Naive thymus-derived CD8-positive, alpha-beta T cell (primary cell): ENCODE measurements around the gene GRK5. TPM values are rescaled to one million over a fixed set of nuclear protein-coding genes. Genes with fewer than 3 reads are reported as not detected.

Experiments
- ATAC-seq, 2 donors: fragments of 150-1000 bp; cut with Tn5 transposase in 1 of 2; sonication (Bioruptor Pico), chemical (Tn5 transposase) in 1 of 2; 1 replicate in 1 of 2; 2 replicates in 1 of 2; pipeline ENCODE4 v1.10.0; 2021; ENCODE audit warnings: mild to moderate bottlenecking in 2 of 2, moderate library complexity in 2 of 2
- POLR2A ChIA-PET: fragments of 350-600 bp; sonication (Branson Sonifier 250); formaldehyde crosslinking; loops from one replicate; lab custom pipeline; 2021; ENCODE audit warnings: antibody characterized with exemption; lab: Charles Lee
- DNase-seq, 10 donors: peaks; one replicate each; pipeline versions ENCODE4 v3.0.0 to v3.0.0-alpha.2; 2020 to 2022
- H3K27ac Mint-ChIP-seq, 10 donors: one replicate each; pipeline ENCODE4 v1.8.0; 2020 to 2022; ENCODE audit warnings: mild to moderate bottlenecking in 10 of 10, mixed read lengths in 10 of 10, moderate library complexity in 4 of 10, inconsistent platforms in 1 of 10
- H3K27me3 Mint-ChIP-seq, 5 donors: one replicate each; pipeline ENCODE4 v1.8.0; 2021 to 2022; ENCODE audit warnings: mixed read lengths in 5 of 5
- H3K36me3 Mint-ChIP-seq, 3 donors: one replicate each; pipeline ENCODE4 v1.8.0; 2020 to 2022; ENCODE audit warnings: mixed read lengths in 3 of 3, mild to moderate bottlenecking in 2 of 3, inconsistent platforms in 1 of 3
- H3K4me1 Mint-ChIP-seq, 4 donors: one replicate each; pipeline ENCODE4 v1.8.0; 2021 to 2022; ENCODE audit warnings: mixed read lengths in 4 of 4
- H3K4me3 Mint-ChIP-seq, 10 donors: one replicate each; pipeline ENCODE4 v1.8.0; 2020 to 2022; ENCODE audit warnings: mild to moderate bottlenecking in 10 of 10, mixed read lengths in 10 of 10, moderate library complexity in 6 of 10, inconsistent platforms in 1 of 10
- H3K9me3 Mint-ChIP-seq, 9 donors: one replicate each; pipeline ENCODE4 v1.8.0; 2020 to 2022; ENCODE audit warnings: mixed read lengths in 9 of 9, mild to moderate bottlenecking in 3 of 9, inconsistent platforms in 1 of 9, moderate library complexity in 1 of 9
- polyA plus RNA-seq, 3 donors: library from polyadenylated mRNA; unstranded; fragments of 300-500 nt; fragmentation: Illumina TruSeq; gene quantifications; one replicate each; pipeline ENCODE4 v1.2.3, GENCODE V29; 2021
- total RNA-seq, 8 experiments: library from RNA in 2 of 8; stranded (reverse) in 2 of 8; gene quantifications; one replicate each; pipeline ENCODE4 v1.2.3 and lab custom pipeline; 2021 to 2026

GRK5 gene
- total and polyA plus RNA-seq, 5 experiments from 2014 or later: 4.4 to 23.2 (median 11.0) TPM

DNA sequence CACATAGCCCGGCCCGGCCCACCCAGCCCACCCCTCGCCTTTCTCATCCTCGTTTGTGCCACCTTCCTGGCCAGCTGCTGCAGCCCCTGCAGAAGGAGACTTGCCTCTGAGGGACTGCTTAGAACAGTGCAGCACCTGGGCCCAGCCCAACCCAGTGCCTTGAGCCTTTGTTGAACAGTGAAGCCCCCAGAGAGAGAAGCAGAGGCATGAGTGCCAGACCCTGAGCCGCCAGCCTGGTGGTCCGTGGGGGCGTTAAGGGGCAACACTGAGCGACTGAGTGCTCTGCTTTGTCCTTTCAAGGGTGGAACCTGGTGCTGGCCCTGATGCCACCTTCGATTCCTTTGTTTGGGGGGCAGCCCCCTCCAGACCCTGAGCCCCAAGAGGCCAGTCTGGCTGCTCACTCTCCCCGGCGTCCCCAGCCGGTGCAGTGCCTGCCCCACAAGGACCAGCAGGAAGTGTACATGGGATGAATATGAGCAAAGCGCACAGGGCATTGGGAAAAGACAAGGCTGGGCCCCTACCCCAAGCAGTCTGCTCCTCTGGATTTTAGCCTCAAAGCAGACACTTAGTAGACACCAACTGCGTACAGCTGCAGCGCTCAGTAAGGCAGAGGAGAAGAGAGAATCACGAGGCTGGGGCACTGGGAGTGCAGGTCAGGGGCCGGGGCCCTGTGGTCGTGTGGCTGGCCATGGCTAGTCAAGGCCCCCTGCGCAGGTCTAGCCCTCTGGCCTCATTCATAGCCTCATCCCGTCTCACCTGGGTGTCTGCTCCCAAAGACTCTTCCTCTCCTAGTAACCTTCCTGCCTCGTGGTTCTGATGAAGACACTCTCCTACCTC lies 239.3 kb downstream of the GRK5 start:
- H3K27ac Mint-ChIP-seq: peak overlapping the region in 4 of 10 donors; percentile 20 to 88 (median 70)

DNA sequence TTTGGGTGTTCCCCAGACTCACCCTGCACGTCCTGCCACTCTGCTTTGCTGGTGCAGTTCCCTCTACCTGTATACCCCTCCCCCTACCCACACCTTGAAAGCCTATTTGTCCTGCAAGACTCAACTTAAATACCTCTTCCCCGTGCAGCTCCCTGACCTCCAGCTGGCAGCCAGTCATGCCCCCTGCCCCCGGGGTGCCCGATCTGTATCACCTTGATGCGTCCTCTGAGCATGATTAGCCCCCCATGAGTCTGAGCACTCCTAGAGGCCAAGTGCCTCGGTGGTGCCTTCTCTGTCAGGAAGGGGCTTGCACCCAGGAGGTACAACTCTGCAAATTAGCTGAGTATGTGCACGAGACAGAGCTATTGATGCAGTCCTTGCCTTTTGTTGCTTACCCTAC lies 240.1 kb downstream of the GRK5 start:
- Mint-ChIP-seq H3K27ac (peak overlapping the region in 4 of 10 donors; percentile 7 to 63 (median 40)), H3K4me3 (no peak overlapping the region), H3K27me3 (no peaks in the 10 kb centered on the region), H3K4me1 (peaks cover 14 to 22% (median 16%) of the 10 kb centered on the region in 4 donors), H3K36me3 (peaks cover 0 to 2% (median 0%) of the 10 kb centered on the region in 3 donors), H3K9me3 (no peaks in the 10 kb centered on the region)
- DNase-seq: no peak
- POLR2A ChIA-PET: interaction anchor here (0.6 kb wide), 1 partner anchor 67 kb away, joined by 5 read pairs; no protein-coding TSS in a partner anchor
- ATAC-seq: no peak

More for the DNA sequence above, 239.3 kb downstream of the GRK5 start:
- H3K9me3 Mint-ChIP-seq: no peaks in the 10 kb centered on the region
- POLR2A ChIA-PET: interaction anchor here (1.1 to 3.2 kb wide), 4 partner anchors 43 to 95 kb away, joined by 3 to 22 read pairs (median 6); partner anchors contain the start of gene RGS10
- no peak for ATAC-seq
- H3K4me1 Mint-ChIP-seq: peaks cover 16 to 26% (median 17%) of the 10 kb centered on the region in 4 donors
- peak overlapping the region in 1 of 10 donors; percentile 22 for H3K4me3 Mint-ChIP-seq
- peaks cover 0 to 2% (median 0%) of the 10 kb centered on the region in 3 donors for H3K36me3 Mint-ChIP-seq
- no peaks in the 10 kb centered on the region for H3K27me3 Mint-ChIP-seq
- DNase-seq: no peak

GRCh38 chr10:119447823-119448546 lies 240.6 kb downstream of the GRK5 start:
- H3K9me3 Mint-ChIP-seq: no peaks in the 10 kb centered on the region
- POLR2A ChIA-PET: interaction anchor here (0.6 kb wide), 1 partner anchor 66 kb away, joined by 5 read pairs; no protein-coding TSS in a partner anchor

DNA sequence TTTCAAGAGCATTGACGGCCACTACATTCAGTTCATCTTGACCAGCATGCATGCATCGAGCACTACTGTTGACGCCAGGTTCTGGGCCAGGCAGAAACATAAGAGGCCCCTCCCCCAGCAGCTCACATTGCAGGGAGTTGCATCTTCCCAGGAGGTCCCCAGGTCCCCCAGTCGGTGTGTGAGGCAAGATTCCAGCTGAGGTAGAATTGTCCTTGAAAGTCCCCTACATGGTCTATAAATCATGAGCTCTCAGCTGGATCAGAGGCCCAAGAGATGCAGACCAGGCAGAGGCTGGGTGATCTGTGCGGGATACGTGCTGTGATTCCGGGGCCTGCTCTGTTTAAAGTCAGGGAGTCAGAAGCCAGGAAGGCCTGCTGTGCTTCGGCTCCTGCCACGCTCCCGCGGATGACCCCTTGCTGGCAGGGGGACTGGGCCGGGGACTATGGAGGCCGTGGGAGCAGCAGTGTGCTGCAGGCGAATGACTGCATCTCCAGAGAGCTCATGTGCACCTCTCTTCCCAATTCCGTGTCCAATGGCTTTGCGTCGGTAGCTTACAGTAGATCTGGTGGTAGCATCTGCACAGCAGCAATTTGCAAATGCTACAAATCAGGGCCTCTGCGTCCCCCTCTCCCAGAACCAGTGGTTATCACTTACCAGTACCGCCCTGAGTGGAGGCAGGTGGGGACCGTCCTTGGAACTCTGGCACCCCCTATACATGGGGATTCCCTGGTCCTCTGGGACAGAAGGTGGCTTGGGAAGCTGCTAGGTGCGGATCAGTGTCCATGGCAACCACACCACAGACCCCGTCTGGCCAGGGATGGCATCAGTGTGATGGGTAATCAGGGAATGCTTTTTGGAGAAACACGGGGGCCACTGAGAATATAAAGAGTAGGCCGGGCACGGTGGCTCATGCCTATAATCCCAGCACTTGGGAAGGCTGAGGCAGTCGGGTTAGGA lies 241.5 kb downstream of the GRK5 start:
- Mint-ChIP-seq H3K36me3 (peaks cover 0 to 2% (median 1%) of the 10 kb centered on the region in 3 donors), H3K4me3 (no peak overlapping the region), H3K27me3 (no peaks in the 10 kb centered on the region), H3K4me1 (peaks cover 8 to 17% (median 14%) of the 10 kb centered on the region in 4 donors), H3K27ac (peak overlapping the region in 1 of 10 donors; percentile 34), H3K9me3 (no peaks in the 10 kb centered on the region)
- POLR2A ChIA-PET: no interaction called here
- DNase-seq (no peak), ATAC-seq (no peak)

More at GRCh38 chr10:119447823-119448546, 240.6 kb downstream of the GRK5 start:
- no peak for ATAC-seq
- H3K27me3 Mint-ChIP-seq: no peaks in the 10 kb centered on the region
- H3K4me3 Mint-ChIP-seq: no peak overlapping the region
- peaks cover 9 to 17% (median 15%) of the 10 kb centered on the region in 4 donors for H3K4me1 Mint-ChIP-seq
- no peak for DNase-seq
- peak overlapping the region in 1 of 10 donors; percentile 7 for H3K27ac Mint-ChIP-seq
- H3K36me3 Mint-ChIP-seq: peaks cover 0 to 2% (median 0%) of the 10 kb centered on the region in 3 donors

- POLR2A ChIA-PET: no interaction called here
- DNase-seq (no peak), ATAC-seq (no peak)
- Mint-ChIP-seq H3K27ac (peak overlapping the region in 3 of 10 donors; percentile 43 to 84 (median 78)), H3K4me1 (peaks cover 8 to 14% (median 12%) of the 10 kb centered on the region in 4 donors), H3K27me3 (no peaks in the 10 kb centered on the region), H3K4me3 (no peak overlapping the region), H3K9me3 (no peaks in the 10 kb centered on the region), H3K36me3 (peaks cover 0 to 2% (median 2%) of the 10 kb centered on the region in 3 donors)
Measured at GRCh38 chr10:119449760-119450461, 242.5 kb downstream of the GRK5 start.

GRCh38 chr10:119450606-119451299 lies 243.4 kb downstream of the GRK5 start:
- no peaks in the 10 kb centered on the region for H3K27me3 Mint-ChIP-seq
- H3K4me3 Mint-ChIP-seq: no peak overlapping the region
- no peaks in the 10 kb centered on the region for H3K9me3 Mint-ChIP-seq
- no peak for DNase-seq
- POLR2A ChIA-PET: interaction anchor here (1.0 kb wide), 1 partner anchor 92 kb away, joined by 3 read pairs; the partner anchor contains the start of gene RGS10
- no peak for ATAC-seq
- H3K27ac Mint-ChIP-seq: no peak overlapping the region
- H3K36me3 Mint-ChIP-seq: peaks cover 0 to 4% (median 2%) of the 10 kb centered on the region in 3 donors
- peaks cover 3 to 6% (median 5%) of the 10 kb centered on the region in 4 donors for H3K4me1 Mint-ChIP-seq

DNA sequence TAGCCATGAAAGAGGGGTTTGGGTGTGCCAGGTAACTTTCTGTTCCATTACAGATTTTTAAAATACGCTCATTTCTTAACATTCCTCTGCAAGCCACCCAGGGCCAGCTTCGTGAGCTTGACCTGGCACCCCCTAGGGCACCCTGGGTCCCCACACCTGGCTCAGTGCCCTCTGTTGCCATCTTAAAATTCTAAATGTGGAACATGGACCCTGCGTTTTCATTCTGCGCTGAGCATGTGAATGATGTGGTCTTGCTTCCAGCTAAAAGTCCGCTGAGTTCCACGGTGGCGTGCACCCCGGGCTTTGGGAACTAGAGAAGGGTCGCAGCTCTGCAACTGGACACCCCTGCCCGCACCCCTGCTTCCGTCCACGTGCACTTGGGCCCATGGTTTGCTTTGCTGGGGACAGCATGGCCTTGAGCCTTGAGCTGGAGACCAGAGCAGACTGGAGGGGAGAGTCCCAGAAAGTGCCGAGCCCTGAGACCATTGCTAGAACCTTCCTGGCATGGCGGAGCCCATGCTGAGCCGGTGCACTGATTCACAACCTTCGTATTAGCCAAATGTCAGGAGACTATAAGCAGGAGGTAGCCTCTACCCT lies 244.0 kb downstream of the GRK5 start:
- POLR2A ChIA-PET: interaction anchor here (1.0 kb wide), 1 partner anchor 91 kb away, joined by 3 read pairs; the partner anchor contains the start of gene RGS10
- Mint-ChIP-seq H3K27ac (peak overlapping the region in 3 of 10 donors; percentile 3 to 20 (median 16)), H3K36me3 (peaks cover 0 to 4% (median 2%) of the 10 kb centered on the region in 3 donors), H3K9me3 (no peaks in the 10 kb centered on the region), H3K4me1 (peaks cover 0 to 2% (median 0%) of the 10 kb centered on the region in 4 donors), H3K4me3 (no peak overlapping the region), H3K27me3 (no peaks in the 10 kb centered on the region)
- ATAC-seq (no peak), DNase-seq (no peak)

DNA sequence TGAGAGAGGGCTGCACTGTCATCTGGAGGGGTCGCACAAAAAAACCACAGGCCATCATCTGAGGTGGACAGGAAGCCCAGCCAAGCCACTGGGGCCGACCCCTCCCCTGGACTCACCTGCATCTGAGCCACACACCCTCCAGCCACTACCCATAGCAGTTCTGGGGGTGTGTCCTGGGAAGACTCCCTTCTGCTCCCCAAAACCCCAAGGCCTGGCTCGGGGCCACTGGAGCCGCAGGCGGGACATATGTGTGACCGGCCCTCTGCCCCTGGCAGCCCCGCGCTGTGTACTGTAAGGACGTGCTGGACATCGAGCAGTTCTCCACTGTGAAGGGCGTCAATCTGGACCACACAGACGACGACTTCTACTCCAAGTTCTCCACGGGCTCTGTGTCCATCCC lies 245.0 kb downstream of the GRK5 start:
- H3K36me3 Mint-ChIP-seq: peaks cover 0 to 4% (median 2%) of the 10 kb centered on the region in 3 donors
- ATAC-seq (no peak), DNase-seq (no peak)
- H3K27me3 Mint-ChIP-seq: no peaks in the 10 kb centered on the region
- POLR2A ChIA-PET: no interaction called here
- no peak overlapping the region for H3K4me3 Mint-ChIP-seq
- peak overlapping the region in 1 of 10 donors; percentile 78 for H3K27ac Mint-ChIP-seq
- H3K4me1 Mint-ChIP-seq: peaks cover 0 to 2% (median 0%) of the 10 kb centered on the region in 4 donors
- no peaks in the 10 kb centered on the region for H3K9me3 Mint-ChIP-seq

GRCh38 chr10:119453313-119453712 lies 245.9 kb downstream of the GRK5 start:
- Mint-ChIP-seq H3K36me3 (peaks cover 0 to 4% (median 2%) of the 10 kb centered on the region in 3 donors), H3K9me3 (no peaks in the 10 kb centered on the region), H3K4me3 (no peak overlapping the region), H3K4me1 (no peaks in the 10 kb centered on the region), H3K27me3 (no peaks in the 10 kb centered on the region), H3K27ac (no peak overlapping the region)
- POLR2A ChIA-PET: no interaction called here
- no peak for DNase-seq
- no peak for ATAC-seq

GRCh38 chr10:119454316-119454715 lies 246.9 kb downstream of the GRK5 start:
- POLR2A ChIA-PET: interaction anchor here (0.5 kb wide), 1 partner anchor 75 kb away, joined by 3 read pairs; no protein-coding TSS in a partner anchor
- Mint-ChIP-seq H3K36me3 (peaks cover 0 to 4% (median 2%) of the 10 kb centered on the region in 3 donors), H3K4me1 (no peaks in the 10 kb centered on the region), H3K27ac (peak overlapping the region in 1 of 10 donors; percentile 14), H3K9me3 (no peaks in the 10 kb centered on the region), H3K27me3 (no peaks in the 10 kb centered on the region), H3K4me3 (no peak overlapping the region)
- DNase-seq: no peak
- ATAC-seq: no peak
